Common myeloid progenitor, CD34-positive (primary cell): ENCODE results near the gene DNAJB11.

Experiments
- CTCF ChIA-PET: fragments of 350-600 bp; sonication (Branson Sonifier 250); formaldehyde crosslinking; loops from one replicate; lab custom pipeline; 2021; ENCODE audit warnings: antibody characterized with exemption; lab: Charles Lee
- POLR2A ChIA-PET: fragments of 350-600 bp; sonication (Branson Sonifier 250); formaldehyde crosslinking; loops from one replicate; lab custom pipeline; 2021; ENCODE audit warnings: antibody characterized with exemption; lab: Charles Lee
- DNase-seq, 3 donors: peaks; one replicate each; pipeline versions ENCODE4 v3.0.0 to v3.0.0-alpha.2; 2013
- H3K27ac ChIP-seq, 2 experiments: 1 replicate in 1 of 2; 2 replicates in 1 of 2; pipeline ENCODE4 v1.7.0; 2013; ENCODE audit warnings: inconsistent platforms in 2 of 2, low read length in 2 of 2, mild to moderate bottlenecking in 2 of 2, low read depth in 1 of 2, moderate library complexity in 1 of 2; ENCODE audit not compliant: severe bottlenecking in 2 of 2, insufficient read depth in 1 of 2, poor library complexity in 1 of 2
- H3K27me3 ChIP-seq, 5 experiments: replicated peaks in 2 of 5; 1 replicate in 3 of 5; 2 replicates in 2 of 5; pipeline versions ENCODE4 v1.6.1 to v1.7.0; 2013; ENCODE audit warnings: low read length in 4 of 5, mild to moderate bottlenecking in 2 of 5, moderate library complexity in 2 of 5, inconsistent platforms in 1 of 5; ENCODE audit not compliant: insufficient read depth in 5 of 5, control insufficient read depth in 4 of 5
- H3K36me3 ChIP-seq, 4 experiments: 1 replicate in 2 of 4; 2 replicates in 2 of 4; pipeline versions ENCODE4 v1.6.1 to v1.7.0; 2013; ENCODE audit warnings: low read length in 3 of 4, control low read depth in 1 of 4, mild to moderate bottlenecking in 1 of 4; ENCODE audit not compliant: control insufficient read depth in 4 of 4, insufficient read depth in 4 of 4
- H3K4me1 ChIP-seq, 4 experiments: 1 replicate in 3 of 4; 2 replicates in 1 of 4; pipeline versions ENCODE4 v1.6.1 to v1.7.1; 2013; ENCODE audit warnings: low read length in 3 of 4, mild to moderate bottlenecking in 3 of 4, control low read depth in 1 of 4, inconsistent platforms in 1 of 4, moderate library complexity in 1 of 4; ENCODE audit not compliant: control insufficient read depth in 4 of 4, insufficient read depth in 4 of 4; ENCODE audit errors: control extremely low read depth in 1 of 4
- H3K4me3 ChIP-seq, 7 experiments: 1 replicate in 4 of 7; 2 replicates in 3 of 7; pipeline versions ENCODE4 v1.5.1 to v1.7.0; 2013; ENCODE audit warnings: mild to moderate bottlenecking in 7 of 7, low read length in 6 of 7, moderate library complexity in 6 of 7, inconsistent platforms in 2 of 7, low read depth in 2 of 7, control low read depth in 1 of 7; ENCODE audit not compliant: insufficient read depth in 4 of 7, control insufficient read depth in 1 of 7; ENCODE audit errors: extremely low read depth in 1 of 7
- H3K9me3 ChIP-seq, 5 experiments: 1 replicate in 4 of 5; 2 replicates in 1 of 5; pipeline versions ENCODE4 v1.6.1 to v1.7.1; 2013; ENCODE audit warnings: low read length in 4 of 5, mild to moderate bottlenecking in 2 of 5, inconsistent platforms in 1 of 5, low read depth in 1 of 5, moderate library complexity in 1 of 5; ENCODE audit not compliant: control insufficient read depth in 4 of 5, insufficient read depth in 2 of 5; ENCODE audit errors: control extremely low read depth in 1 of 5
- WGBS: methylation state at CpG from one replicate; pipeline ENCODE4 v1.1.5; 2013; ENCODE audit not compliant: insufficient coverage; 5-methylcytosine and 5-hydroxymethylcytosine counted together

The DNAJB11 gene

DNA sequence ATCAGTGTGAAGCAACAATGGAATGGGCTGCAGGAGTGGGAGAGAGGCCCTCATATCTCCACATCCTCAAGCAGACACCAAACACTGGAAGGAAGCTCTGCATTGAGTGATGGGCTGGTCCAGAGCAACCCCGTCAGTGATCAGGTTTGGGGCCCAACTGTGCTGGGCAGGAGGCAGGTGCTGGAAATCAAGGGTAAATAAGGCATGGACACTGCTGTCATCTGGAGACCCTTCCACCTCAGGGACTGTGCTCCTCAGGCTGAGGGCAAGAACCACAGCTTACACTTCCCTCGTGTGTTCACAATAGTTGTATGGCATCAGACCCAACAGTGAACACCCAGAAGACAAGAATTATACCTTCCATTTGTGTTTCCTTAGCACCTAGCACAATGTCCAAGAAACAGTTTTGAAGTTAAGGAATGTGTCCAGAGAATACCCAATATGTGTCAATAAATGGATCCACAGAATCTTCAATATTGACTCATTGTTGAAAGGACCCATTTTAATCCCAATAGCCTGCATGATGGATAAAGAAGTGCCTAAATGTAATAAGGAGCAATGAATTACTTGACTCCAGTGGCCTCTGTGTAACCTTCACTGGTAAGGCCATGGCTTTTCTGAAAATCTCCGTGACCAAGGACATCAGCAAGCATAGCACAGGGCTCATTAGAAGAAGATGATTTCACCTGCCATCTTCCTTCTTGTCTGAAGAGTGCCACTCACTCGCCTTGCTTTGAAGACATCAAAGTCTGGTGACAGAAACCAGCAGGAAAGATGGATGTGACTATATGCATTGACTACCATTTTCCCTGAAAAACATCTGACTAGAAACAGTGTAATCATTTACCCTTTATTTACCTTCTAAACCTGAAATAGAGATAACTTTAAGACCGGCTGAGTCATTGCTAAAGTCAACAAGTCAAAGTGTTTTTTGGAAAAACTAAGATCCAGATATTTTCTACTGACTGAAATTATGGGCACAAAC lies 35.3 kb downstream of the DNAJB11 start:
- 98% methylated on average over 4 of the region's 5 CpGs for WGBS
- ChIA-PET CTCF (interaction anchor here (7.9 kb wide), 1 partner anchor 10 kb away, joined by 59 read pairs; the partner anchor contains the start of gene AHSG), POLR2A (no interaction called here)
- Histone ChIP-seq H3K27me3 (no peaks in the 10 kb centered on the region), H3K36me3 (no peaks in the 10 kb centered on the region), H3K27ac (no peak overlapping the region), H3K9me3 (no peaks in the 10 kb centered on the region), H3K4me3 (no peak overlapping the region), H3K4me1 (no peaks in the 10 kb centered on the region)
- DNase-seq, result no peak

GRCh38 chr3:186608624-186609215 lies 38.2 kb downstream of the DNAJB11 start:
- no peaks in the 10 kb centered on the region for H3K36me3 ChIP-seq
- no peaks in the 10 kb centered on the region for H3K4me1 ChIP-seq
- peaks cover 0 to 3% (median 0%) of the 10 kb centered on the region in 5 experiments for H3K27me3 ChIP-seq
- WGBS, result 94% methylated on average over 2 of the region's 2 CpGs
- DNase-seq, result no peak
- no peak overlapping the region for H3K27ac ChIP-seq
- no peaks in the 10 kb centered on the region for H3K9me3 ChIP-seq
- CTCF ChIA-PET, result interaction anchor here (2.4 kb wide), 1 partner anchor 8 kb away, joined by 8 read pairs; no protein-coding TSS in a partner anchor
- POLR2A ChIA-PET, result no interaction called here
- no peak overlapping the region for H3K4me3 ChIP-seq

DNA sequence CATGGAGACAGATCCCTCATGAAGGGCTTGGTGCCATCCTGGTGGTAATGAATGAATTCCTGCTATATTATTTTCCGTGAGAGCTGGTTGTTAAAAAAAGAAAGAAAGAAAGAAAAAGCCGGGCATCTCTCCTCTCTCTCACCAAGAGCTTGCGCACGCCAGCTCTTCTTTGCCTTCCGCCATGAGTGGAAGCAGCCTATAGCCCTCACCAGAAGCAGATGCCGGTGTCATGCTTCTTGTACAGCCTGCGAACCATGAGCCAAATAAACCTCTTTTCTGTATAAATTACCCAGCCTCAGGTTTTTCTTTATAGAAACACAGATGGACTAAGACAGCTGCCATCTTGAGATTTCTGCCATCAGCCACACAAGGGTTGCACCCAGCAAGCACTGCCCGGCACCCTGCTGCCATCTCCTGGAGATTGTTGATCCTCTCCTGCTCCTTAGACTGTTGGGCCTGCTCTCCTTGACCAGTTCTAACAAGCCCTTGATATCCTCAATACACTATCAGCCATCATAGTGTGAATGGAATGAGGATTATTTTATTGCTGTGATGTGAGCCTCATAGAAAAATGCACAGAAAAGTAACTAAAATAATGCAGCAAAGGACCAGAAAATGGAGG lies 38.8 kb downstream of the DNAJB11 start:
- Histone ChIP-seq H3K9me3 (no peaks in the 10 kb centered on the region), H3K36me3 (no peaks in the 10 kb centered on the region), H3K4me1 (peaks cover 0 to 2% (median 1%) of the 10 kb centered on the region in 4 experiments), H3K27me3 (peaks cover 0 to 4% (median 0%) of the 10 kb centered on the region in 5 experiments), H3K27ac (no peak overlapping the region), H3K4me3 (no peak overlapping the region)
- 100% methylated on average over 6 of the region's 8 CpGs for WGBS
- CTCF ChIA-PET, result interaction anchor here (0.7 to 2.4 kb wide), 4 partner anchors 8 to 205 kb away, joined by 3 to 8 read pairs (median 3); partner anchors contain the start of gene EIF4A2
- POLR2A ChIA-PET, result no interaction called here
- DNase-seq, result no peak

DNA sequence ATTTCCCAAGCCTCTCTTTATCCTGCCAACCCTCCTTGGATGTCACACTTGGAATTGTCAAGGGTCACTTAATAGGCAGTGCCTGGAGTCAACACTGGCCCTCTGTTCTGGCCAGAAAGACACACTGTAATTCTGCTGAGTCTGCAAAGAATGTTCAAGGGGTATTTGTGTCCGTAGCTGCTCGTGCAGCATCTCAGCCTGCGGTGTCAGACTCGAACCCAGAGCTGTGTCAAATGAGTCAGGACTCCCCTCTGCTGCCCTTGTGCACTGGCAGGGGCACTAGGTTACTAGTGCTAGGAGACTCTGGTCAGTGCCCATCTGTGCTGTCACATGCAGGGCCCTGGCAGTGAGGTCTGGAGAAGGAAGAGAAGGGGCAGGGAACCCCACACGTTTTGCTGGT lies 41.5 kb downstream of the DNAJB11 start:
- Histone ChIP-seq H3K4me3 (no peak overlapping the region), H3K27me3 (peaks cover 0 to 4% (median 0%) of the 10 kb centered on the region in 5 experiments), H3K27ac (no peak overlapping the region), H3K9me3 (no peaks in the 10 kb centered on the region), H3K4me1 (peaks cover 0 to 12% (median 8%) of the 10 kb centered on the region in 4 experiments), H3K36me3 (no peaks in the 10 kb centered on the region)
- ChIA-PET CTCF (interaction anchor here (0.7 to 2.1 kb wide), 4 partner anchors 15 to 668 kb away, joined by 3 to 6 read pairs (median 5); no protein-coding TSS in a partner anchor), POLR2A (no interaction called here)
- no peak for DNase-seq
- 100% methylated on average over 4 of the region's 5 CpGs for WGBS

DNA sequence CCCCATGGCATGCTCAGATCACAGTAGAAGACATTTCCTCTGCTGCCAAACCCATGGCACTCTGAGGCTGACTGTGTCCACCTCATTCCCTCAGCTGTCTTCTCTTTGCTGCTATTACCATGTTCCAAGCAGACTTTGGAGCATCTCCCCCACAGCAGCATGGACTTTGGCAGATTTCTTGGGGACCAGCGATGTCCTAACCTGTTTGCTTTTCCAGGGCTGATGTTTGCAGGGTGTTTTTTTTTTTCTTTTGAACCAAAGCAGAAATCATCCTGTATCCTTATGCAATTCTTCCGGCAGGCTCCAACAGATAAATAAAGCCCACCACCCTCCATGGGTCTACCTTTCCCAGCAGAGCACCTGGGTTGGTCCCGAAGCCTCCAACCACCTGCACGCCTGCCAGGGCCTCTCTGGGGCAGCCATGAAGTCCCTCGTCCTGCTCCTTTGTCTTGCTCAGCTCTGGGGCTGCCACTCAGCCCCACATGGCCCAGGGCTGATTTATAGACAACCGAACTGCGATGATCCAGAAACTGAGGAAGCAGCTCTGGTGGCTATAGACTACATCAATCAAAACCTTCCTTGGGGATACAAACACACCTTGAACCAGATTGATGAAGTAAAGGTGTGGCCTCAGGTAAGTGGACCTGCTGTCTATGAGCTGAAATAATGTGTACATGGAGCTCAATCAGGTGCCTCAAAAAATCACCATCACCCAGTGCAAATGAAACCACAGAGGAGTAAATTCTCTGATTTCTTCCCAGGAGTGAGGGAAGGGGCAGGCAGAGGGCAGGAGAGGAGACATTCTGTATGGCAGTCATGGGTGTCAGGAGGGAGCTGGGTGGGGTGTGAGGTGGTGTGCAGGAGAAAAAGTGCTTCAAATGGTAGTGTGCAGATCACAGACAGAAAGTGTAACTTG lies 42.5 kb downstream of the DNAJB11 start, which contains the start of gene AHSG:
Gene AHSG, plus strand, starts transcription at position 340 of the 916 bp plus-strand sequence. Its CDS starts 82 bp downstream, at position 422.
- H3K27me3 ChIP-seq, result peaks cover 0 to 8% (median 7%) of the 10 kb centered on the region in 5 experiments
- POLR2A ChIA-PET, result no interaction called here
- no peaks in the 10 kb centered on the region for H3K36me3 ChIP-seq
- DNase-seq, result no peak
- no peak within 1 kb of the TSS for H3K4me3 ChIP-seq
- H3K27ac ChIP-seq, result no peak within 1 kb of the TSS
- CTCF ChIA-PET, result interaction anchor here (0.7 to 6.7 kb wide), 11 partner anchors 11 to 669 kb away, joined by 3 to 78 read pairs (median 6); no protein-coding TSS in a partner anchor
- 97% methylated on average over 4 of the region's 7 CpGs for WGBS
- peaks cover 0 to 17% (median 11%) of the 10 kb centered on the region in 4 experiments for H3K4me1 ChIP-seq
- H3K9me3 ChIP-seq, result no peaks in the 10 kb centered on the region

DNA sequence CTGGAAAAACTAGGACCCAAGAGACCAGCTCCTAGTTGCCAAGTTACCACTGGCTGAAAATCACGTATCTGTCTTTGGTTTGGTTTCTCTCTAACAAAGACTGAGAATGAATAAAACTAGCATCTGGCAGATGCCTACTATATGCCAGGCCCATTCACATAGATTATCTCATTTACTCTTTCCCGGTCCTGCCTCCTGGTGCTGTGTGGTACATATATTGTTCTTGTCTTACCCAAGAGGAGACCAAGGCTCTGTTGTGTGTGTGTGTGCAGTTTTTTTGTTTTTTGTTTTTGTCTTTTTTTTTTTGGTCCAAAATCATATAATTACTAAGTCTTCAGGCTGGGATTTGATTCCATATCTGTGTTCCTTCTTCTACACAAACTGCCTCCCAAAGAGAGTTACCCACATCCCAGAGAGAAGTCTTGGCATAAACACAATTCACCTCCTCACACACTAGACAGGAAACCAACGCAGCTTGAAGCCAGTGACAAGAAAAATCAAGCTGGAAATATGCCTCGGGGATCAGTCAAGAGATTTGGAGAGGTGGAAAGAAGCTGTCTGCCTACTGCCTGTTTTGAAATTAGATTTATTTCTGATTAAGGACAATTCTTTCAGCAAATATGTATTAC lies 43.2 kb downstream of the DNAJB11 start:
- CTCF ChIA-PET, result interaction anchor here (0.8 to 6.7 kb wide), 16 partner anchors 12 to 670 kb away, joined by 3 to 78 read pairs (median 8); partner anchors contain the start of genes CRYGS and DNAJB11
- Histone ChIP-seq H3K27me3 (peaks cover 0 to 15% (median 10%) of the 10 kb centered on the region in 5 experiments), H3K27ac (no peak overlapping the region), H3K36me3 (no peaks in the 10 kb centered on the region), H3K4me3 (no peak overlapping the region), H3K4me1 (peaks cover 0 to 17% (median 11%) of the 10 kb centered on the region in 4 experiments), H3K9me3 (no peaks in the 10 kb centered on the region)
- DNase-seq, result no peak
- WGBS, result 45% methylated on average over 2 of the region's 4 CpGs
- POLR2A ChIA-PET, result no interaction called here
